Fibroblast of mammary gland (primary cell): ENCODE results near the gene ATP6V0E1.
A peak's percentile ranks its signal among the peaks of the same experiment; 100 is the strongest.
"Not testable (repeated sequence)": the region's sequence is repeated elsewhere in the genome, so short reads cannot be mapped to it uniquely, and the experiment has no call there.

ENCODE experiments used
- DNase-seq: peaks from one replicate; pipeline ENCODE4 v3.0.0-alpha.2; 2010; ENCODE audit warnings: low read depth
- H3K4me3 ChIP-seq: 2 replicates; pipeline ENCODE4 v1.5.1; 2011; ENCODE audit warnings: low read depth, mild to moderate bottlenecking, low read length, moderate library complexity; ENCODE audit not compliant: control insufficient read depth
- TF ChIP-seq, protein P1 (sequence below): conservative IDR thresholded peaks from 2 replicates; pipeline ENCODE4 v1.5.1; 2011; ENCODE audit warnings: low read depth, low read length, inconsistent platforms; ENCODE audit not compliant: control insufficient read depth, insufficient read depth

The ATP6V0E1 gene

DNA sequence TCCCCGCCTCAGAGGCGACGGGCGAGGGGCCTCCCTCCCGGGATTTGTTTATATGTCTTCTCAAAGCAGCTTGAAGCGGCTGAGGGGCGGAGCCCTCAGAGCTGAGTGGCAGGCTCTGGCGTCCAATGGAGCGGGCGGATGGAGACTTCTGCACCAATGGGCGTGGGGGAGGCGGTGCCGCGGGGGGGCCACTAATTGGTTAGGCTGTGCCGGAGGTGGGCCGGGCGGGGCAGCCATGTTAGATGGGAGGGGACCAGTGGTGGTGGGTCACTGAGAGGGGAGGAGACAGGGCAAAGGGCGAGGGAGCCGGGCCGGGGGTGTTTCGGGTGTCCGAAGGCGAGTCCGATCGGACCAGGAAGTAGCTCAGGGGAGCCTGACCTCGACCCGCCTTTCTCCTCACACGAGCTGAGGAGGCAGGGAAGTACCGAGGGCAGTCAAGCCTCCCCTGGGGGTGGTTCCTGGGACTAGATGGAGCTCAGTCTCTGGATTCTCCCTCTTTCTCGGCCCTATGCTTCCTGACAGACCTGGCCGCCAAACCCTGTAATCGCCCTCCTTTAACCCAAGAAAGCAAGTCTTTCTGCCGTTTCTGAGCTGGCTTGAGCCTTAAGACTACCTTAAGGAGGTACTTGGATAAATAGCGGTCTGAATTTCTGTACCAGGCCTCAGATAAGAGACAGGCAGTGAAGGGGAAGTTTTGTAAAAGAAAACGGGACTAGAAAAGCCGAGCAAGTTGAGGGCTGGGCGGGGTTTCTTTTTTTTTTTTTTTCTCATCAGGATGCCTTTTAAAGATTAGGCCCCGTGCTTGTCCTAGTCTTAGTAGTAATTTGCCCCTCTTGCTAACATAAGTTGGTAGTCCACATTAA lies 73.7 kb downstream of the ATP6V0E1 start:
- peak; percentile 96 for DNase-seq

DNA sequence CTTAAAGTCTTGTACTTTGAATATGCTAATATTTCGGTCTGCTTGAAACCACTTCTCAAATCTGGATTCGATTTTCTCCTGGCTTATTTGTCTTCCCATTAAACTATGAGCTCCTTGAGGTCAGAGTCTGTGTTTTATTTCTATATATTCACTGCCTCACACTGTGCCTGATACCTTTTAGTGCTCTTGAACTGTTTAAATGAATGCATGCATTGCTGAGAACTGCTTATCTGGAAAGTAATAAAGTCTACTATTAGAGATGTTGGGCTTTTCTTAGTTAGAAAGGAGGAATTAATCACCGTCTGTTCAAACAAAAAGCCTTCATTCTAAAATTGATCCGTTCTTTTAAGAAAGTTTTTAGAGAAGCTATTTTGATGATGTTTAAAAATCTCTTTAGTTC lies 78.6 kb downstream of the ATP6V0E1 start:
- no peak for DNase-seq
- TF ChIP-seq, protein P1, sequence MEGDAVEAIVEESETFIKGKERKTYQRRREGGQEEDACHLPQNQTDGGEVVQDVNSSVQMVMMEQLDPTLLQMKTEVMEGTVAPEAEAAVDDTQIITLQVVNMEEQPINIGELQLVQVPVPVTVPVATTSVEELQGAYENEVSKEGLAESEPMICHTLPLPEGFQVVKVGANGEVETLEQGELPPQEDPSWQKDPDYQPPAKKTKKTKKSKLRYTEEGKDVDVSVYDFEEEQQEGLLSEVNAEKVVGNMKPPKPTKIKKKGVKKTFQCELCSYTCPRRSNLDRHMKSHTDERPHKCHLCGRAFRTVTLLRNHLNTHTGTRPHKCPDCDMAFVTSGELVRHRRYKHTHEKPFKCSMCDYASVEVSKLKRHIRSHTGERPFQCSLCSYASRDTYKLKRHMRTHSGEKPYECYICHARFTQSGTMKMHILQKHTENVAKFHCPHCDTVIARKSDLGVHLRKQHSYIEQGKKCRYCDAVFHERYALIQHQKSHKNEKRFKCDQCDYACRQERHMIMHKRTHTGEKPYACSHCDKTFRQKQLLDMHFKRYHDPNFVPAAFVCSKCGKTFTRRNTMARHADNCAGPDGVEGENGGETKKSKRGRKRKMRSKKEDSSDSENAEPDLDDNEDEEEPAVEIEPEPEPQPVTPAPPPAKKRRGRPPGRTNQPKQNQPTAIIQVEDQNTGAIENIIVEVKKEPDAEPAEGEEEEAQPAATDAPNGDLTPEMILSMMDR, result no peak
- H3K4me3 ChIP-seq, result no peak overlapping the region

More for the DNA sequence above, 73.7 kb downstream of the ATP6V0E1 start:
- H3K4me3 ChIP-seq, result peak overlapping the region; percentile 88
- TF ChIP-seq, protein P1, result peak; percentile 11

DNA sequence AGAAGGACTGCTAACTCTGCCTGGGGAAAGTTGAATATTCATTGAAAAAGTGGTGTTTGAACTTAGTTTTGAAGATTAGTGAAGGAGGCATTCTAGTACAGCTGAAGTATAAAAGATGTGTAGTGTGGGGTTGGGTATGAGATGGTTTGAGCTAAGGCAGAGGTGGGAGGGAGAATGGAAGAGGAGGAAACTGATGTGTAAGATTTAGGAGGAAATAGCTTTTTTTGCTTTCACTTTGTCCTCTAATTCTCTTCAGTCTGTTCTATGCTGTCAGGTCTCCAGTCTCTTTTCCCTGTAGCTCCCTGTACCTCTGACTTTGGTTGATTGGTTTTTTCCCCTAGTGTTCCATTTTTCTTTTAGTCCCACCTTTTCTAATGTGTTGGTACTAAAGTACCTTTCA lies 81.6 kb downstream of the ATP6V0E1 start:
- TF ChIP-seq, protein P1, result no peak
- H3K4me3 ChIP-seq, result no peak overlapping the region
- DNase-seq, result no peak

- H3K4me3 ChIP-seq, result no peak overlapping the region
- no peak for DNase-seq
Observed at GRCh38 chr5:173069671-173070070, 86.1 kb downstream of the ATP6V0E1 start.

DNA sequence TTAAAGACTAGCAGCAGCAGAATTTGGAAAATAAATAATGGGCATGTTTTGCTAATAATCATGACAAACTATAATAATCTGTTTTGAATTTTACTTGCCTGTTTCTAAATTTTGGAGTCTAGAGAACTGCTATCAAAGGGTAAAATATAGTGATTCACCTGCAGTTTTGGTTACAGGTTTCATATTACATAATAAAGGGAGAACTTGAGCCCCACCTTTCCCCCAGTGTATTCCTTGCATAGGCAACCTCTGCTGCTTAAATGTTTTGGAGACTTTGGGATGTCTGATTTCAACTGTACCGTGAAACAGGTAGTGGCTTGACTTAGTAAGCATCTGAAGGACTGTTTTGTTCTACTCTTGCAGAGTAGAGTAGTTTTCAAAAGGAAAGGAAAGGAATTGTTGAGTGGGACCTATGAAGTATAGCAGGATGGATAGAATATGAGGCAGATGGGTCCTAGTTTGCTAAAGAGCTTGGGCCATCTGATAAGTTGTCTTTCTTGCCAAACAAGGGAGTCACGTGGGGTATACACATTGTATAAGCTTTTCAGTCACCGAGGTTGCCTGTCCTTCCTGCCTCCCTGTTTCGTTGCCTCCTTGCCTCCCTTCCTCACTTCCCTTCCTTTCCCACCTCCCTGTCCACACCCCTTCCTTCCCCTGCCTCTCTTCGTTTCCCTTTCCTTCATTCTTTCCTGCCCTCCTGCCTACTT lies 91.7 kb downstream of the ATP6V0E1 start:
- DNase-seq, result no peak
- TF ChIP-seq, protein P1, result no peak
- no peak overlapping the region for H3K4me3 ChIP-seq

More at GRCh38 chr5:173069671-173070070, 86.1 kb downstream of the ATP6V0E1 start:
- TF ChIP-seq, protein P1, result no peak

- no peak for DNase-seq
- TF ChIP-seq, protein P1, result no peak
- no peak overlapping the region for H3K4me3 ChIP-seq
Observed at GRCh38 chr5:173075970-173076369, 92.4 kb downstream of the ATP6V0E1 start.

GRCh38 chr5:173076471-173076870 lies 92.9 kb downstream of the ATP6V0E1 start:
- DNase-seq, H3K4me3 ChIP-seq: not testable (repeated sequence)
